Measurements from ENCODE around the gene SLC7A9. TPM values are rescaled to one million over a fixed set of nuclear protein-coding genes. Genes with fewer than 3 reads are reported as not detected.
"Not testable (repeated sequence)": the region's sequence is repeated elsewhere in the genome, so short reads cannot be mapped to it uniquely, and the experiment has no call there.

Gene SLC7A9
- total RNA-seq, 4 donors from 2014 or later: 0.96 TPM; not detected in 3

GRCh38 chr19:32890326-32890725 is 20.8 kb upstream of the SLC7A9 start:
- no peak overlapping the region for H3K27ac ChIP-seq
- whole genome bisulfite sequencing, 2 donors (ENCODE audit: low coverage in 1 of 2): 93% methylated on average over 9 of the region's 13 CpGs; no CpG with 5 or more reads in 1 of the 2 donors
- H3K27me3 ChIP-seq: no peaks in the 10 kb centered on the region
- no peak overlapping the region for H3K4me3 ChIP-seq
- no peak for ATAC-seq
- peaks cover 0 to 75% of the 10 kb centered on the region in 2 donors for H3K36me3 ChIP-seq
- no peaks in the 10 kb centered on the region for H3K4me1 ChIP-seq
- H3K9me3 ChIP-seq: peaks cover 0 to 35% (median 0%) of the 10 kb centered on the region in 3 donors
- no peak for TF ChIP-seq POLR2AphosphoS5 (IDR thresholded peaks at IDR 0.05)
- no peak for TF ChIP-seq POLR2A (IDR thresholded peaks at IDR 0.05)
- TF ChIP-seq, protein P1, sequence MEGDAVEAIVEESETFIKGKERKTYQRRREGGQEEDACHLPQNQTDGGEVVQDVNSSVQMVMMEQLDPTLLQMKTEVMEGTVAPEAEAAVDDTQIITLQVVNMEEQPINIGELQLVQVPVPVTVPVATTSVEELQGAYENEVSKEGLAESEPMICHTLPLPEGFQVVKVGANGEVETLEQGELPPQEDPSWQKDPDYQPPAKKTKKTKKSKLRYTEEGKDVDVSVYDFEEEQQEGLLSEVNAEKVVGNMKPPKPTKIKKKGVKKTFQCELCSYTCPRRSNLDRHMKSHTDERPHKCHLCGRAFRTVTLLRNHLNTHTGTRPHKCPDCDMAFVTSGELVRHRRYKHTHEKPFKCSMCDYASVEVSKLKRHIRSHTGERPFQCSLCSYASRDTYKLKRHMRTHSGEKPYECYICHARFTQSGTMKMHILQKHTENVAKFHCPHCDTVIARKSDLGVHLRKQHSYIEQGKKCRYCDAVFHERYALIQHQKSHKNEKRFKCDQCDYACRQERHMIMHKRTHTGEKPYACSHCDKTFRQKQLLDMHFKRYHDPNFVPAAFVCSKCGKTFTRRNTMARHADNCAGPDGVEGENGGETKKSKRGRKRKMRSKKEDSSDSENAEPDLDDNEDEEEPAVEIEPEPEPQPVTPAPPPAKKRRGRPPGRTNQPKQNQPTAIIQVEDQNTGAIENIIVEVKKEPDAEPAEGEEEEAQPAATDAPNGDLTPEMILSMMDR (IDR thresholded peaks at IDR 0.05): no peak
- TF ChIP-seq EP300 (IDR thresholded peaks at IDR 0.05): no peak

- no peak for TF ChIP-seq POLR2AphosphoS5 (IDR thresholded peaks at IDR 0.05)
- Histone ChIP-seq H3K27me3 (no peaks in the 10 kb centered on the region), H3K36me3 (peaks cover 0 to 75% of the 10 kb centered on the region in 2 donors), H3K4me1 (no peaks in the 10 kb centered on the region), H3K9me3 (peaks cover 0 to 35% (median 0%) of the 10 kb centered on the region in 3 donors), H3K27ac (no peak overlapping the region), H3K4me3 (no peak overlapping the region)
- ATAC-seq: no peak
- 96 to 100% methylated on average over 2 to 4 of the region's 11 CpGs for WGBS, 2 donors (ENCODE audit: low coverage in 1 of 2)
Observed at GRCh38 chr19:32889137-32889934, 19.8 kb upstream of the SLC7A9 start.

- Histone ChIP-seq H3K9me3 (peaks cover 0 to 20% (median 0%) of the 10 kb centered on the region in 3 donors), H3K27ac (no peak overlapping the region), H3K27me3 (no peaks in the 10 kb centered on the region), H3K4me3 (no peak overlapping the region), H3K4me1 (no peaks in the 10 kb centered on the region), H3K36me3 (peaks cover 0 to 72% of the 10 kb centered on the region in 2 donors)
- ATAC-seq: no peak
- TF ChIP-seq EP300 (IDR thresholded peaks at IDR 0.05) (no peak), POLR2A (IDR thresholded peaks at IDR 0.05) (no peak), POLR2AphosphoS5 (IDR thresholded peaks at IDR 0.05) (no peak)
- TF ChIP-seq, protein P1 (IDR thresholded peaks at IDR 0.05): no peak
- WGBS, 2 donors (ENCODE audit: low coverage in 1 of 2): 60 to 71% methylated on average over 3 to 4 of the region's 4 CpGs
Observed at GRCh38 chr19:32887572-32888215, 18.1 kb upstream of the SLC7A9 start.

DNA sequence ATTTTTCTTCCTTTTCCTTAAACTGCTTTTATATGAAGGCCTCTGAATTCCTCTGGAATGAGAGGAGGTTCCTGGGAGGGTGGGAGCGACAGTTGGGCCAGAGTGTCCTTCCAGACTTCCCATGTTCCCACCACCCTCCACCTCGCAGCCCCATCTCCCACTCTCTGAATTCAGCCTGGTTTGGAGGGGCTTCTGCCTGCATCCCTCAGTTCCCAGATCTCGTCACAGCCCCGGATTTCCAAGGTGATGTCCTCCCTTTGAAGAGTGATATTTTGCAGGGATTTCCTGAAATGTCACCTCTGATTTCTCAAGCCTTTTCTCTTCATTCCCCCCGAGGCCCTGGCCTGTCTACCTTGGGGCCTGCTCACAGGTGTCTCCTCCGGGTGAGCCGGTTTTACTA is 16.7 kb upstream of the SLC7A9 start:
- WGBS, 2 donors (ENCODE audit: low coverage in 1 of 2): 89 to 93% methylated on average over 4 to 6 of the region's 7 CpGs
- Histone ChIP-seq H3K36me3 (peaks cover 0 to 75% of the 10 kb centered on the region in 2 donors), H3K27ac (no peak overlapping the region), H3K27me3 (no peaks in the 10 kb centered on the region), H3K4me1 (no peaks in the 10 kb centered on the region), H3K4me3 (no peak overlapping the region), H3K9me3 (peaks cover 0 to 7% (median 0%) of the 10 kb centered on the region in 3 donors)
- TF ChIP-seq POLR2AphosphoS5 (IDR thresholded peaks at IDR 0.05): no peak
- TF ChIP-seq EP300 (IDR thresholded peaks at IDR 0.05): no peak
- TF ChIP-seq, protein P1 (IDR thresholded peaks at IDR 0.05): no peak
- TF ChIP-seq POLR2A (IDR thresholded peaks at IDR 0.05): no peak
- ATAC-seq: no peak

DNA sequence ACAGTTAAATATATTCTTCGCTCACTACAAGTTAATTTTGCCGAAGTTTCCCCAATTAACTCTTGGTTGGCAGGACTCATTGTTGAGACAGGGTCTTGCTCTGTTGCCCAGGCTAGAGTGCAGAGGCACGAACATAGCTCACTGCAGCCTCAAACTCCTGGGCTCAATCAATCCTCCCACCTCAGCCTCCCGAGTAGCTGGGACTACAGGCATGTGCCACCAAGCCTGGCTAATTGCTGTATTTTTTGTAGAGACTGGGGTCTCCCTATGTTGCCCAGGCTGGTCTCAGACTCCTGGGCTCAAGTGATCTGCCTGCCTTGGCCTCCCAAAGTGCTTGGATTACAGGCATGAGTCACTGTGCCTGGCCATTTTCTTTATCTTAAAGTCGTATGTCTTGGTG is 15.7 kb upstream of the SLC7A9 start:
- not testable (repeated sequence) for H3K27me3 ChIP-seq, ATAC-seq, H3K4me3 ChIP-seq, H3K9me3 ChIP-seq, H3K4me1 ChIP-seq, H3K27ac ChIP-seq
- peaks cover 0 to 75% of the 10 kb centered on the region in 2 donors for H3K36me3 ChIP-seq
- WGBS, 2 donors (ENCODE audit: low coverage in 1 of 2): 89 to 90% methylated on average over 5 of the region's 5 CpGs

Measured in gastroesophageal sphincter (tissue), 4 donors.